Hematopoietic multipotent progenitor cell treated with erythropoietin and hydrocortisone succinate and interleukin-3 and kit ligand, for 17 days (in vitro differentiated cells): ENCODE data around the gene KCNJ13.

Source experiments
- DNase-seq: peaks from one replicate; pipeline ENCODE4 v3.0.0-alpha.2; 2015; ENCODE audit warnings: low spot score

KCNJ13 gene

DNA sequence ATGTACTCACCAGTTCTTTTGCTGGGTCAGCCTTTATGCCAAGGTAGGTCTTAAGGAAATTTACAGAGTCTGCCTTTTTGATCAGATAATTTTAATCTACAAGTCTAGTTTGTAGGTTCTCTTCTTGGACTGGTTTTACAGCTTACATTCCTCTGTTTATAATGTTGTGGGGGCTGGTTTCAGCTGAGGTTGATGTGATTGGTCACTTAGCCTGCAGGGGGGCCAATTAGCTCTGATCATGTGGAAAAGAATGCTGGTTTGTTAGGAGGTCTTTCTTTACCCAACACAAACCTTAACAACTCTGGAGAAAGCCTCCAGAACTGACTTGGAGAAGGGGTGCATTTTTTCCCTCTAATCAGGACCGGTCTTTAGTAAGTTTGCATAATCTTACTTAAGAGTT lies at the start of gene KCNJ13:
KCNJ13 (minus strand) TSS at position 131 of the 400 bp plus-strand sequence. CDS start 5,203 bp downstream, outside the sequence.
- no peak for DNase-seq

DNA sequence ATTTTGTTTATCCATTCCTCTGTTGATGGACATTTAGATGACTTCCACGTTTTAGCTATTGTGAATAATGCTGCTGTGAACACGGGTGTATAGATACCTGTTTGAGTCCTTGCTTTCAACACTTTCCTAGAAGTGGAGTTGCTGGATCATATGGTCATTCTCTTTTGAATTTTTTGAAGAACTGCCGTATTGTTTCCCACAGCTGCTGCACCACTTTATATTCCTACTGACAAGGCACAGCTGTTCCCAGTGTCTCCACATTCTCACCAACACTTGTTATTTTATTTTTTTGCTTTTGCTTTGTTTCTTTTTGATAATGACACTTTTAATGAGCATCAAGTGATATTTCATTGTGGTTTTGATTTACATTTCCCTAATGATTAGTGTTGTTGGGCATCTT lies 41.4 kb upstream of the KCNJ13 start:
- no peak for DNase-seq

DNA sequence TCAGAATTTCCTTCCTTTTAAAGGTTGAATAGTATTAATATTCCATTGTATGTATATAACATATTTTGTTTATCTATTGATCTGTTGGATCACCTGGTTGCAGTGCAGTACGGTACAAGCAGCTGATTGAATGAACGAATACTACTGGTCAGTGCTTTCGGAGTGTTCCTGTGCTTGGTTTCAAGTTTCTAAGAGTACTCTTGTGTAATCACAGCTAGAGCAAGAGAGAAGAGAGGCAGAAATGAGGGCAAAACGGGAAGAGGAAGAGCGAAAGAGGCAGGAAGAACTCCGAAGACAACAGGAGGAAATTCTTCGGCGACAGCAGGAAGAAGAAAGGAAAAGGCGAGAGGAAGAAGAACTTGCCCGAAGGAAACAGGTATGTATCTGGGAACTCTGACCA lies 40.3 kb upstream of the KCNJ13 start:
- DNase-seq = no peak

DNA sequence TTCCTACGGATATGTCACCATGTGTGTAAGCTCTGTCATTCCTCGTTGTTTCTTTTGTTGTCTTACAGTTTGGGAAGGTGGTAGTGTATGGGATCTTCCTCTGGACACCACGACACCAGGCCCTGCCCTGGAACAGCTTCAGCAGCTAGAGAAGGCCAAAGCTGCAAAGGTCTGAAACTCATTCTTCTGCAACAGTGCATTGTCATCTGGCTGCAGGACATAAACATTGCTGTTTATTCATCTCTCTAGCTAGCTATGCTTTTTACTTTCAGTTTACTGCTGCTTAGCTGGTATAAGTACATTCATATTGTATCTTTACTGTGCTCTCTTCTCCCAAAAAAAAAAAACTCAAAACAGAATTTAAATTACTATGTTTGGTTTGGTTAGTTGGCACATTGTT lies 39.2 kb upstream of the KCNJ13 start:
- DNase-seq = no peak

DNA sequence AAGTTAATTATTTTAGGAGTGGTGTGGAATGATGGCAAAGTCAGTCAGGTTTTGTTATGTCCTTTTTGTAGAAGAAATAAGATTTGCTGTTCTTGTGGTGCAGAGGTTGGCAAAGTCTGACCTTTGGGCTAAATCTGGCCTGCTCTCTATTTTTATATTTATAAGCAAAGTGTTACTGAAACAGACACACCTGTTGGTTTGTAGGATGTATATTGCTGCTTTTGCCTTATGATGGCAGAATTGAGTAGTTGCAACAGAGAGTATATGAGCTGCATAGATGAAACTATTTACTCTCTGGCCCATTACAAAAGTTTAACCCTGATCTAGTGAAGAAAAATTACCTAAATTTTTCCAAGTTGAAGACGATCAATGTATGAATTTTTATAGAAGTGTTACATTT lies 34.1 kb upstream of the KCNJ13 start:
- DNase-seq = no peak

DNA sequence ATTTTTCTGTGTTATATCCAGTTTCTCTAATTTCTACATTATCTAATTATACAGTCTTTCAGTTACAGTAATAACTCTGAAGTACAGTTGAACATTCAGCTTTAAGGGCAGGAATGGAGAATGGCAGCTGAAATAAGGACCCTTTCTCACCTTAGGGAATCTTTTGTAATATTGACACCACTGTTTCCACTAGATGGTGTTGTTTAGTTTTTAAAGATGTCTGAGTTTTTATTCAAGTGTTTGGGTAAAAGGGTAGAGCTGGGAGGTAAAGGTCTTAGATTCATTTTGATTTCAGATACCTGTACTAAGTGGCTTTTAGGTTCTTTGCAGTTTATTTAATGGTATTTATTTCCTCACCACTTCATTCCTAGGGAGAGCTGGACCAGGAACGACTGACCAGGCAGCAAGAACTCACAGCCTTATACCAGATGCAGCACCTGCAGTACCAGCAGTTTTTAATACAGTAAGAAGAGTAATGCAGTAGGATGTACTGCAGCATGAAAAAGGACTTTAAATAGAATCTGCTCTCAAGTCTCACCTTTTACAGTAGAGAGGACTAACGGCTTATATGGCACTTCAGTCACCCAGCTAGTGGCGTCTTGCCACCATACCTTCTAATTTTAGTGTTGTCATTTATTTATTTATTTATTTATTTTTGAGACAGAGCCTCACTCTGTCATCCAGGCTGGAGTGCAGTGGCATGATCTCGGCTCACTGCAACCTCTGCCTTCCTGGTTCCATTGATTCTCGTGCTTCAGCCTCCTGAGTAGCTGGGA lies 33.2 kb upstream of the KCNJ13 start:
- no peak for DNase-seq

DNA sequence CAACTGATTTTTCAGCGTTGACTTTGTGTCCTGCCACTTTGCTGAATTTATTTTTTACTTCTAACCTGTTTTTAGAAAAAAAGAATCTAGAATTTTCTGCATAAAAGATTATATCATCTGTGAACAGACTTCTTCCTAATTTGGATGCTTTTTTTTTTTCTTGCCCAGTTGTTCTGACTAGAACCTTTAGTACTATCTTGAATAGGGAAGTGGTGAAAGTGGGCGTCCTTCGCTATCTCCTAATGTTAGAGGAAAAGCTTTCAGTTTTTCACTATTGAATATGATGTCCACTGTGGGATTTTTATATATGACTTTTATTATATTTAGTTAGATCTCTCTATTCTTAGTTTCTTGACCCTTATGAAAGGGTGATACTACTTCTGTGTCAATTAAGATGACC lies 25.7 kb upstream of the KCNJ13 start:
- no peak for DNase-seq

DNA sequence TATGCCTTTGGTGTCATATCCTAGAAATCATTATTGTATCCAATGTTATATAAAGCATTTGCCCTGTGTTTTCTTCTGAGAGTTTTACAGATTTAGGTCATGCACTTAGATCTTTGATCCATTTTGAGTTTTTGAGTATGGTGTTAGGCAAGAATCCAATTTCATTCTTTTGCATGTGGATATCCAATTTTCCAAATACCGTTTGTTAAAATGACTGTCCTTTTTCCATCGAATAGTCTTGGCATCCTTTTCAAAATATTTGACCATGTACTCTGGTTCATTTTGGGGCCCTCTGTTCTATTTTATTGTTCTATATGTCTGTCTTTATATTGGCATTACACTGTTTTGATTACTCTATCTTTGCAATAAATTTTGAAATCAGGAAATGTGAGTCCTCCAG lies 23.8 kb upstream of the KCNJ13 start:
- DNase-seq = no peak

DNA sequence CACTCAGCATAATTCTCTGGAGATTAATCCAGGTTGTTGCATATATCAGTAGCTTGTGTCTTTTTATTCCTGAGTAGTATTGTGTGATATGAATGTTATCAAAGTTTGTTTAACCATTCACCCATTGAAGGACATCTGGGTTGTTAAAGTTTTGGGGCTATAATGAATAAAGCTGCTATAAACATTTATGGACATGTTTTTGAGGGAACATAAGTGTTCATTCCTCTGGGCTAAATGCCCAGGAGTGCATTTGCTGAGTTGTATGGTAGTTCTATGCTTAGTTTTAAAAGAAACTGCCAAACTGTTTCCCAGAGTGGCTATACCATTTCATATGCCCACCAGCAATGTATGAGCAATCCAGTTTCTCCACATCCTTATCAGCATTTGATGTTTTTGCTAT lies 21.8 kb upstream of the KCNJ13 start:
- DNase-seq = no peak

DNA sequence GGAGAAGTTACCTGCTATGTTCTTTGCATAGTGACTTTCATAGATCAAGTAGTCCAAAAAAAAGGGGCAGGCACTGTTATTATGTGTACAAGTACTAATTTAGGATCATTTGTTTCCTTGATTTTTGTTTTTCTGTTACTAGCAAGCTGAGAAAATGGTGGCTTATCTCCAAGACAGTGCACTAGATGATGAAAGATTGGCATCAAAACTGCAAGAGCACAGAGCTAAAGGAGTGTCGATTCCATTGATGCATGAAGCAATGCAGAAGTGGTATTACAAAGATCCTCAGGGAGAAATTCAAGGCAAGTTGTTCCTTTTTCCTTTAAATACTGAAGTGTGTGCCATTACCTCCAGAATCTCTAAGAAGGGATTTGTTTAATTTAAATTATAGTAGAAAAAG lies 19.6 kb upstream of the KCNJ13 start:
- DNase-seq = no peak

DNA sequence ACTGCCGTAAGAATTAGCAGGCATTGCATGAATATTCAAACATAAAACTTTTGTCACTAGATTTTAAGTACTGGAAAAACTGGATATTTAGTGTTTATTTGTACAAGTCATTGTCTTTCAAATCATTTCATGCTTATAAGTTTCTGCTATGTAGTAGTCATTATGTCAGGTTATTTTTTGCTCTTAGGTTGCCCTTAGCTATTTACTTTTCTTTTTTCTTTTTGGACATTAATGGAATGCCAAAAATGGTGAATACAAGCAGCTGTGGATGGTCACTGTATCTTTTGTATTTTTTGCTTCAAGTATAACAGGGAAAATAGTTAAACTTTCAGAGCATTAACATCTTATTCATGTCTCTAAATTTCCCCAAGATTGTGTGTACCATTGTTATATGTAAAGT lies 18.6 kb upstream of the KCNJ13 start:
- no peak for DNase-seq

DNA sequence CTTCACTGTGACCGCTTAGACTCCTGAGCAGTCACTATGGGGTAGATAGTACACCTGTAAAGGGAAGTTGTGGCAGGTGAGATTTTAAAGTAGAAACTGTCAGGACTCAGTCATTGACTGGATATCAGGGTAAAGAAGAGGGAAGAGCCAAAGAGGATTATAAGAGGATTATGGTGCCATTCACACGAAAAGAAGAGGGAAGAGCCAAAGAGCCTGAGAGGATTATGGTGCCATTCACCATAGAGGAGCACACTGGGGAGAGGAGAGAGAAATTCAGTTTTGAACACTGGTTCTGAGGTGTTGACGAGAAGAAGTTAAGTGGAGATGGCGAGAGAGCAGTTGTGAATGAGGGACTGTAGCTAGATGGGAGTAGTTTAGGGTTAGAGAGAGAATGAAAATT lies 16.9 kb upstream of the KCNJ13 start:
- DNase-seq = no peak

DNA sequence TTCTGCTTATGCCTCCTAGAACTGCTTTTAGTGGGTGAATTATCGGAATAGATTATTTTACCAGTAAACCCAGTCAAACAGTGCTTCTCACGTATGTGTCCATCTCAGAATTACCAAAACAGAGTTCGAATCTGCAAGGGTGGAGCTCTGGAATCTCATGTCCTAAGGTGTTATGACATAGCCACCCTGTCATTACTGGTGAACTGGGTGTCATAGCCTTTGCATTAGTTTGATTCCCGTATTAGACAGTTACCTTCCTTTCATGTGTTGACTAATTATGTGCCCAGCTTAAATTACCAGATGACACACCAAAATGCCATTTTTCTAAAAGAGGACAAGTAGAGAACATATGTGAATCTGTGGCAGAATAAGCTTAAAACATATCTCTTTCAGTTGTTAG lies 15.2 kb upstream of the KCNJ13 start:
- no peak for DNase-seq

DNA sequence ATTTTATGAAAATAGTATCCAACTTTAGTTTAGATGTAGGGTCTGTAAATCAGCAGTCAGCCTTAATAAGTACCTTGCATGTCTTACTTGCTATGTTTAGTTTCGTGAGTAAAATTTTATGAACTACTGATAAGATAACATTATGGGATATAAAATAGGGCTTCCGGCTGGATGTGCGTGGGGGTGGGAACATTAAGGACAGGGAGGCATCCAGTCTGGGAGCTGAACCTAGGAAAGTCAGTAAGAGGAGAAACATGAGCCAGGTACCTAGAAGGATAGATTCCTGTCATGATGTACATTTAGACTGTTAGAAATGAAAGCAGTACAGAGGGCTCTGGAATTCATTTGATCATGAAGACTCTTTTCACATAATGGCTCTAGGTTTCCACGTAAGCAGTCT lies 12.7 kb upstream of the KCNJ13 start:
- no peak for DNase-seq

DNA sequence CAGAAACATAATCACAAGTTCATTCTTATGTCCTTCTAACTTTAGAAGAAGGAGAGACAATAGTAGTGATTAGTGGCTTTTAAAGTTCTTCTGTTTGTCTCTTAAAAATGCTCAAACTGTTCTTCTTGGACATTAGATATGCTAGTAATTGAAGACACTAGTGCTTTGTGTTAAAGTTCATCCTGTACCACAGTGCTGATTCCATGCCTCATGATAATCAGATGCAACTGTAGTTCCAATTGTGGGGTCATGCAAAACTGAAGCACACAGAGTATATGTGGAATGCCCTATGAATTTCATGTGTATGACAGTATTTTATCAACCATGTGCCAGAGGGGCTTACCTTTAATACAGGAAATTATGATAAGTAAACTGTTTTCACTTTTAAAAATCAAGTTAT lies 11.4 kb upstream of the KCNJ13 start:
- DNase-seq = no peak

DNA sequence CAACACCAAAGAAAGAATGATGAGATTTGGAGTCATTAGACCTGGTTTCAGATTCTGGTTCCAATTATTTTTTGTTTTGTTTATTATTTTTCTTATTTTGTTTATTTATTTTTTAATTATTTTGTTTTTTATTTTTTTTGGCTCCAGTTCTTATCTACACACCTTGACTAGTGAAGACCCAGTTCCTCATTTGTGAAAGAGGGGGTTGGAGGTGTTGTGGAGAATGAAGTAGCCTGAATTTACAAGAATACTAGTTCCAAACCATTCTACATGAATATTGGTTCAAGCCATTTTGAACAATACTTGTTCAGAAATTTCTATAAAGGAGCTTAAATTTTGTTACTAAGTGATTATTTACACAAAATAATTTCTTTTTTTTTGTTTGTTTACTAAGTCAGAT lies 6.9 kb upstream of the KCNJ13 start:
- DNase-seq = no peak

DNA sequence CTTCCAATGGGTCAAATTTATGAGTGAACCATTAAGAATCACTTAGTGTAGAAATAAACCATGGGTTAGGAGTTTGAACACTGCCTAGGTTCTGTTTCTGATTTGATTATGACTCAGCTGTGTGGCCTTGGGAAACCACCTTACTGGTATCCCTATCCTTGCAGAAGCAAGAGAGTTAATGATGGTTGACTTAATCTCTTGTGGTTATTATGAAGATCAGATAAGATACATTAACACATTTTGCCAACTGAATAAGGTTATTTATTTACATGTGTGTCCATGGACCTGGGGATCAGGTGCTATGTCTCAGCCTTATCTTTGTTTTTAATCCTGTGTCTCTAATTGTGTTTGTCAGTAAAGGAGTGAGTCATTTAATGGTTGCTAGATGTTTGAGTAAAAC lies 5.4 kb upstream of the KCNJ13 start:
- peak; percentile 32 for DNase-seq

DNA sequence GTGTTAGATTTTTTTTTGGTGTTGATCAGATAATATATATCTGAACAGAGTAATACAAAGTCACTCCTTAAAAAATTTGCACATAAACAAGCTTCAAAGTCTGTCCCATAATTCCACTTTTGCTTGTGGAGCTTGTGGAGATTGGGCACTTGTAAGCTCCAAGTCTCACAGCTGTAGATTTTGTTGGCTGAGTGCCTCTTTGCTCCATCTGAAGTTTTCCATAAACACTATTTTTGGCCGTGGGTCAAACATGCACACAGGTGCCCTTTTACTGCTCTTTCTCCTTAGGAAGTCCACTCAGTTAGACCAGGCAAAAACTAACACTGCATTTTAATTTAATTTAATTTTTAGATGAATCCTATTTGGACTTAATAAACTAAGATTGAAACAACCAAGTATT lies 3.6 kb upstream of the KCNJ13 start:
- DNase-seq = no peak

DNA sequence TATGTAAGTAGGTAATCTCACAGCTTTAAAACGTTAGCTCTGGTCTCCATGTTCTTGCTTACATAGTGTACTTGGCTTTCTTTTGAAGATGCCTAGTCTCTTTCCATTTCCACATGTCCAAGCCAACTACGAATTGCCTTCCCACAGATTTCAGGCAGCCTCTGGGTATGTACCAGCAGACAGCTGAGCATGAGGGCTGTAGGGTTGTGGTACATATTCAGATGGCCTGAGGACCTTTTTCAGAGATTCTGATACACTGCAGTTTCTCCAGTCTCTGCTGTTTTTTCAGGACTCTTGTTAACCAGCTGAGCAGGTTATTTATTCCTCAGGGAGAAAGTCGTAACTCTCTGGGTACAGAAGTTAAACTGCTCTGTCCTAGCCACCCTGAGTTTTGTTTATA lies 3.1 kb upstream of the KCNJ13 start:
- no peak for DNase-seq

DNA sequence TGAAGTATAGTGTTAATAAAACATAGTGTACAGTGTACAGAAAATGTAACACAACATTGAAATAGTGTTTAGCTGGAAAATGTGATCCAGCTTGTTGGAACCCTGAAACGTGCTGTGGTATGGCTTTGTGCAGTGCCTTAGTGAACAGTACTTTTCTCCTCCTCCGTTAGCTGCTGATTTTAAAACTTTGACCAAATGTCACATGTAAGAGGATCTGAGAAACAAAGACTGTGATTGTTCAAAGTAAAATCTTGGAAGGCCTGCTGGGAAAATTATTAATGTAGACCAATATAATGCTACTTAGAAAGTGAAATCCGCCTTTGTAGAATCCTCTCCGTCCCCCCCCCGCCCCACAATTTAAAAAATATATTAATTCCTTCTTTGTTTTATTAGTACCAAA lies 911 bp upstream of the KCNJ13 start:
- DNase-seq = no peak

DNA sequence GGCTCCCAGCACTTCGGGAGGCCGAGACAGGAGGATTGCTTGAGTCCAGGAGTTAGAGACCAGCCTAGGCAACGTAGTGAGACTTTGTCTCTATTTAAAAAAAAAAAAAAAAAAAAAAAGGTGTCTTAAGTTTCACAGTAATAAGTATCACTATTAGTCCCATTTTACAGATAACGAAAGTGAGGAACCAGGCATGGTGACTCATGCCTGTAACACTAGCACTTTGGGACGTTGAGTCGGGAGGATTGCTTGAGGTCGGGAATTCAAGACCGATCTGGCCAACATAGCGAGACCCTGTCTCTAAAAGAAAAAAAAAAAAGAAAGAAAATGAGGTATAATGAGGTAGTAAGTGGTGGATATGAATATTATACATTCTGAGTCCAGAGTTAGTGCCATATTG lies 2.5 kb downstream of the KCNJ13 start:
- DNase-seq = no peak

DNA sequence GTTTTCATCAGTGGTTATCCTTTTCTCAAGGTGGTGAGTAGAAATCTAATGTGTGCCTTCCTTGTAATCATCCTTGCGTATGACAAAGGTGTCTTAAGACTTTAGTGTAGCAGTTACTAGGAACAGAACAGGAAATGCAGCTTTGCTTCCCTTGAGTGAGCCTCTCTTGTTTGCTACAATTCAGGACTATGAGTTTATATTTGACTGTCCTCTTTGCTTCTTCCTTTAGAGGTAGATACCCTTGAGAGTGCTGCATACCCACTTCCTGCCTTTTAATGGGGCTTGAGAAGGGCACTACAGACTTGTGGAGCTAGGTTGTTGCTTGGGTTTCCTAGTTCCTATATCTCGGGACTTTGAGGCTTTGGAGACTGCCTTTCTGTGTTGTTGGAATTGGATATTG lies 3.8 kb downstream of the KCNJ13 start:
- no peak for DNase-seq

DNA sequence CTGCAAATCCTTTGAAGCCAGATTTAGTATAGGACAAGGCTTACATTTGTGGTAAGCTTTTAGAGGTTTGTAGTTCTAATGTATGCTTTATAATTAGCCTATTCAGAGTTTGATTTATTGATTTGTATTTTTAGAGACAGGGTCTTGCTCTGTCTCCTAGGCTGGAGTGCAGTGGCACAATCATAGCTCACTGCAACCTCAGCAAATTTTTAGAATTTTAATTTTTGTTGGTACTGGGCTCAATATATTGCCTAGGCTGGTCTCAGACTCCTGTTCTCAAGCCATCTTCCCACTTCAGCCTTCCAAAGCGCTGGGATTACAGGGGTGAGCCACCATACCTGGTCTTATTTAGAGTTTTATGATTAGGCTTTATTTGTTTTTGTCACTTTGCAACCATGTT lies 4.5 kb downstream of the KCNJ13 start:
- DNase-seq = no peak

DNA sequence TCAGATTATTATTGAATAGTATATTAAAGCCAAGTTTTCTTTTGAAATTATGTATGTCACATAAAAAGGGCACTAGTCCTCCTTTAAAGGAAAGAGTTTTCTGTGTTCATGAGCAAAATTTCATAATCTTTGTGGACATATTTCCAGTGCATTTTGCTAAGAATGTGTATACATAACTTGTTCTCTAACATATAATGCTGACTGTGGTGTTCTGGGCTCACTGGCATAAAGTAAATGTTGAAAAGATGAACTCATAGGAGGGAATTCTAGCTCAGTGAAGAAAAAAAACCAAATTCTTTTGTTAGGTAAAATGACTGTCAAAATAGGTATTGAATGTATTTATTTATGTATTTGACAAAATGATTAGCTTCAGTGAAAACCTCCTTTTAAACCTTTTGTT lies 6.2 kb downstream of the KCNJ13 start:
- DNase-seq = no peak

DNA sequence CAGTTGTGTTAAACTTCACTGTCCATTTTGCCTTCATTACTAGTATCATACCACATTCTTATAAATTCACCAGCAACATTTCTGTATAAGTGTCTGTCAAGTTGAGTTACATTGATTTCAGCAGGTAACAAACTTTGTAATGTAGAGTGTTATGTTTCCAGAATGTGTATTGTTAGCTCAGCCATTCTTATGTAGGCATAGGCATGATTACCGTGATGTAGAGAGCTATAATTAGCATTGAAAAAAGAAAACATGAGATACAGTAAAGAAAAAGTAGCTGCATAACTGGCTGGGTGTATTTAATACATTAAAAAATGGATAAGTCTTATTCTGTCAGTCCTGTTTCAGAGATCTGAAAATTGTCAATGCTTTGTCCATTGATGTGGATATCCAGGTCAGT lies 8.5 kb downstream of the KCNJ13 start:
- no peak for DNase-seq
